Amygdala (tissue), 56 donors: ENCODE measurements around the gene C12orf43.

ENCODE experiments used
- DNase-seq, 56 donors: peaks; one replicate each; lab custom pipeline; 2025; lab: John Stamatoyannopoulos, UW

Gene C12orf43

GRCh38 chr12:121001060-121001459 lies 15.2 kb downstream of the C12orf43 start:
- DNase-seq = no peak

- no peak for DNase-seq
Observed at GRCh38 chr12:121000530-121000929, 15.8 kb downstream of the C12orf43 start.

GRCh38 chr12:120999191-121000120 lies 16.8 kb downstream of the C12orf43 start:
- no peak for DNase-seq

- DNase-seq = no peak
Observed at GRCh38 chr12:120998435-120998834, 17.9 kb downstream of the C12orf43 start.

GRCh38 chr12:120997448-120997847 lies 18.8 kb downstream of the C12orf43 start:
- no peak for DNase-seq

GRCh38 chr12:120996133-120996746 lies 20.0 kb downstream of the C12orf43 start:
- DNase-seq = no peak

- no peak for DNase-seq
Observed at GRCh38 chr12:120994589-120995337, 21.5 kb downstream of the C12orf43 start.

GRCh38 chr12:120994059-120994458 lies 22.2 kb downstream of the C12orf43 start:
- DNase-seq = no peak

- no peak for DNase-seq
Observed at GRCh38 chr12:120993496-120993895, 22.8 kb downstream of the C12orf43 start.

GRCh38 chr12:120992989-120993388 lies 23.3 kb downstream of the C12orf43 start:
- DNase-seq = no peak

GRCh38 chr12:120991965-120992364 lies 24.3 kb downstream of the C12orf43 start:
- DNase-seq = no peak

- no peak for DNase-seq
Observed at GRCh38 chr12:120990487-120991055, 25.7 kb downstream of the C12orf43 start.

- DNase-seq = no peak
Observed at GRCh38 chr12:120989687-120990086, 26.6 kb downstream of the C12orf43 start.

GRCh38 chr12:120988658-120989057 lies 27.6 kb downstream of the C12orf43 start:
- no peak for DNase-seq

GRCh38 chr12:120988234-120988633 lies 28.1 kb downstream of the C12orf43 start:
- no peak for DNase-seq

GRCh38 chr12:120984351-120984898 lies 31.9 kb downstream of the C12orf43 start:
- DNase-seq = no peak

GRCh38 chr12:120983759-120984158 lies 32.5 kb downstream of the C12orf43 start:
- no peak for DNase-seq

GRCh38 chr12:120982659-120983058 lies 33.6 kb downstream of the C12orf43 start:
- no peak for DNase-seq

- no peak for DNase-seq
Observed at GRCh38 chr12:120981407-120981941, 34.8 kb downstream of the C12orf43 start.

- DNase-seq = no peak
Observed at GRCh38 chr12:120980800-120981368, 35.4 kb downstream of the C12orf43 start.
